Prostate gland (tissue), 2 donors: Measurements from ENCODE around the gene SBK2.

Experiments used
- POLR2A ChIP-seq: fragments of 450-650 bp; IDR thresholded peaks from one replicate; pipeline ENCODE4 v1.6.1; 2016; ENCODE audit warnings: antibody characterized with exemption, mild to moderate bottlenecking
- POLR2AphosphoS5 ChIP-seq: sonication (generic); formaldehyde crosslinking; IDR thresholded peaks from one replicate; pipeline ENCODE4 v1.6.1; 2017; ENCODE audit warnings: antibody characterized with exemption
- TF ChIP-seq, protein P1 (sequence below), 4 experiments: fragments of 200-600 bp in 2 of 4; fragments of 450-650 bp in 2 of 4; sonication (generic) in 2 of 4; IDR thresholded peaks; 1 replicate in 3 of 4; 2 replicates in 1 of 4; pipeline ENCODE4 v1.5.1; 2016 to 2019; ENCODE audit warnings: antibody characterized with exemption in 4 of 4, mild to moderate bottlenecking in 2 of 4, moderate library complexity in 2 of 4

DNA sequence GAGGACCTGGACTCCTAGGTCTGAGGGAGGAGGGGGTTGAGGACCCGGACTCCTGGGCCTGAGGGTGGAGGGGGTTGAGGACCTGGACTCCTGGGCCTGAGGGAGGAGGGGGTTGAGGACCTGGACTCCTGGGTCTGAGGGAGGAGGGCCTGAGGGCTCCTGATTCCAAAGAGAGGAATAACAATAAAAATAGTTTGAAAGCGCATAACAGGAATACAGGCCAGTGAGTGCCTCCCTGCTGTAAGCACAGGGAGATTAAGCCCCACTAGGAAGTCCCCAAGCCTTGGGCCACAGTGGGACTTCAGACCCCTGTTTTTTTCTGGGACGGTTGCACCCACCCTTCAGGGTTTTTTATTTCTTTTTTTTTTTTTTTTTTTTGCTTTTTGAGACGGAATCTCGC, 1.2 kb upstream of the SBK2 start:
- no peak for TF ChIP-seq POLR2A
- TF ChIP-seq, protein P1, sequence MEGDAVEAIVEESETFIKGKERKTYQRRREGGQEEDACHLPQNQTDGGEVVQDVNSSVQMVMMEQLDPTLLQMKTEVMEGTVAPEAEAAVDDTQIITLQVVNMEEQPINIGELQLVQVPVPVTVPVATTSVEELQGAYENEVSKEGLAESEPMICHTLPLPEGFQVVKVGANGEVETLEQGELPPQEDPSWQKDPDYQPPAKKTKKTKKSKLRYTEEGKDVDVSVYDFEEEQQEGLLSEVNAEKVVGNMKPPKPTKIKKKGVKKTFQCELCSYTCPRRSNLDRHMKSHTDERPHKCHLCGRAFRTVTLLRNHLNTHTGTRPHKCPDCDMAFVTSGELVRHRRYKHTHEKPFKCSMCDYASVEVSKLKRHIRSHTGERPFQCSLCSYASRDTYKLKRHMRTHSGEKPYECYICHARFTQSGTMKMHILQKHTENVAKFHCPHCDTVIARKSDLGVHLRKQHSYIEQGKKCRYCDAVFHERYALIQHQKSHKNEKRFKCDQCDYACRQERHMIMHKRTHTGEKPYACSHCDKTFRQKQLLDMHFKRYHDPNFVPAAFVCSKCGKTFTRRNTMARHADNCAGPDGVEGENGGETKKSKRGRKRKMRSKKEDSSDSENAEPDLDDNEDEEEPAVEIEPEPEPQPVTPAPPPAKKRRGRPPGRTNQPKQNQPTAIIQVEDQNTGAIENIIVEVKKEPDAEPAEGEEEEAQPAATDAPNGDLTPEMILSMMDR (IDR thresholded peaks at IDR 0.05): no peak
- TF ChIP-seq POLR2AphosphoS5: no peak
